GM20000 (cell line): ENCODE results near the gene OXGR1.

Experiments used
- DNase-seq: peaks from one replicate; pipeline ENCODE4 v3.0.0; 2012; ENCODE audit warnings: low spot score
- CTCF ChIP-seq: IDR thresholded peaks from 2 replicates; pipeline ENCODE4 v1.5.1; 2012; ENCODE audit warnings: mild to moderate bottlenecking, control low read depth; ENCODE audit errors: extremely low read depth, missing control alignments

The OXGR1 gene

GRCh38 chr13:96935901-96936300 is 58.4 kb downstream of the OXGR1 start:
- no peak for DNase-seq
- TF ChIP-seq CTCF = no peak
